NCI-H2227 treated with DMSO at 0.1 percent for 48 hours (cell line): ENCODE measurements around the gene CXCL3.

ENCODE experiments used
- DNase-seq: peaks from one replicate; lab custom pipeline; 2025; lab: John Stamatoyannopoulos, UW

Gene CXCL3

GRCh38 chr4:74013264-74013663 lies 25.2 kb downstream of the CXCL3 start:
- no peak for DNase-seq

- no peak for DNase-seq
Measured at GRCh38 chr4:74012130-74012529, 26.4 kb downstream of the CXCL3 start.

- no peak for DNase-seq
Measured at GRCh38 chr4:74009307-74009706, 29.2 kb downstream of the CXCL3 start.

GRCh38 chr4:74006009-74006476 lies 32.4 kb downstream of the CXCL3 start:
- no peak for DNase-seq

GRCh38 chr4:74005528-74005927 lies 33.0 kb downstream of the CXCL3 start:
- DNase-seq = no peak

- DNase-seq = no peak
Measured at GRCh38 chr4:74004668-74005067, 33.8 kb downstream of the CXCL3 start.

GRCh38 chr4:74000301-74000700 lies 38.2 kb downstream of the CXCL3 start:
- DNase-seq = no peak

- no peak for DNase-seq
Measured at GRCh38 chr4:73998040-73999011, 40.2 kb downstream of the CXCL3 start, which contains the start of gene CXCL5. Gene CXCL5 (minus strand): TSS chr4:73998677. CDS start chr4:73998581, 96 bp downstream.

- no peak for DNase-seq
Measured at GRCh38 chr4:73992050-73992449, 46.4 kb downstream of the CXCL3 start.

GRCh38 chr4:73991742-73992000 lies 46.8 kb downstream of the CXCL3 start:
- no peak for DNase-seq

- no peak for DNase-seq
Measured at GRCh38 chr4:73990988-73991741, 47.3 kb downstream of the CXCL3 start.

- no peak for DNase-seq
Measured at GRCh38 chr4:73989928-73990327, 48.6 kb downstream of the CXCL3 start.

GRCh38 chr4:73989031-73989430 lies 49.5 kb downstream of the CXCL3 start:
- DNase-seq = no peak

GRCh38 chr4:73988061-73988460 lies 50.4 kb downstream of the CXCL3 start, which contains the start of gene PPBP:
Gene PPBP (minus strand): TSS chr4:73988190. CDS start chr4:73988103, 87 bp downstream.
- no peak for DNase-seq
